Stimulated activated CD8-positive, alpha-beta memory T cell treated with anti-CD3 and anti-CD28 coated beads, Interleukin-2, amount 100 ng/mL, for 1 hour (primary cell): ENCODE measurements around the gene B3GALT5.

Experiments
- DNase-seq, 2 donors: peaks; one replicate each; pipeline ENCODE4 v3.0.0-alpha.2; 2020; ENCODE audit warnings: low read depth in 2 of 2

B3GALT5 gene

DNA sequence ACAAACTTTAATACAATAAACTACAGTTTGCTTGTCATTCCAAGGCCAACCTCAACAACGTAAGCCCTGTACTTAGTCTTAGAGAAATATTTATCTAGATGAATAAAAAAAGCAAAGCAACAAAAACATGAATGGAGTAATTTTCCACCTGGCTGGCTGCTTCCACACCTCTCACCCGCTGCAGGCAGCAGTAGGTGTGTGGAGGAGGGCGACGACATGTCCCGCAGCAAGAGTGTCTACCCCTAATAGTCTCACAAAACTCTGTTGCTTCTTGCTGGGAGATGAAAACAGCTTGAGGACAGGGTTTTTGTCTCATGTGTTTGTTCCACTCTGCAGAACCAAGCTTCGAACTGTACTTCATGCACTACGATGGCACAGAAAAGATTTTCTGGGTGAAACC is 83.5 kb downstream of the B3GALT5 start:
- no peak for DNase-seq

- DNase-seq: no peak
These were observed 83.9 kb downstream of the B3GALT5 start for GRCh38 chr21:39696618-39697017.

- DNase-seq: no peak
These were observed 87.6 kb downstream of the B3GALT5 start for GRCh38 chr21:39700318-39700717.

DNA sequence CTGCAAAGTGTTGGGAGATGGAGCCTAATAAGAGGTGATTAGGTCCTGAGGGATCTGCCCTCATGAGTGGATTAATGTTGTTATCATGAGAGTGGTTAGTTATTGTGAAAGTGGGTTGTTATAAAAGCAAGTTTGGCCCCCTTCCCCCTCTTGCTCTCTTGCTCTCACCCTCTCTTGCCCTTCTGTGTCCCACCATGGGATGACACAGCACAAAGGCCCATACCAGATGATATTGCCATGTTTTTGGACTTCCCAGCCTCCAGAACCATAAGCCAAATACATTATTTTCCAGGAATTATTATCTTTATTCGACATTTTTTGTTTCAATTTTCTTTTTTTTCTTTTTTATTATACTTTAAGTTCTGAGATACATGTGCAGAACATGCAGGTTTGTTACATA is 90.8 kb downstream of the B3GALT5 start:
- no peak for DNase-seq

DNA sequence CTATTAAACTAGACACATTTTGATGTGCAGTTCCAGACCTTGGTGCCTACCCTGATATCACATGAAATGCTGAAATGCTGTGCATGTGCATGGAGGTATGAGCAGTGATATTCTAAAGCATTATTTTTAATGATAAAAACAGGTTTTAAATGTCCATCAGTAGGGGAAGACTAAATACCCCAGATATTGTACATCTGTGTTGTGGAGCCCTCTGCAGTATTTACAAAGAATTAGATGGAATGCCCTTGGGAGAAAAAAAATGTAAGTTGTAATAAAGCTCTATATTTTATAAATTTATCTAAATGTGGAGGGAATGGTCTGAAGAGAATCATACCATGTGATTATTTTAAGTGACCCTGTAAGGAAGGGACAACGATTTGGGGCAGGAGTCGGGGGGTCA is 93.1 kb downstream of the B3GALT5 start:
- DNase-seq: no peak

DNA sequence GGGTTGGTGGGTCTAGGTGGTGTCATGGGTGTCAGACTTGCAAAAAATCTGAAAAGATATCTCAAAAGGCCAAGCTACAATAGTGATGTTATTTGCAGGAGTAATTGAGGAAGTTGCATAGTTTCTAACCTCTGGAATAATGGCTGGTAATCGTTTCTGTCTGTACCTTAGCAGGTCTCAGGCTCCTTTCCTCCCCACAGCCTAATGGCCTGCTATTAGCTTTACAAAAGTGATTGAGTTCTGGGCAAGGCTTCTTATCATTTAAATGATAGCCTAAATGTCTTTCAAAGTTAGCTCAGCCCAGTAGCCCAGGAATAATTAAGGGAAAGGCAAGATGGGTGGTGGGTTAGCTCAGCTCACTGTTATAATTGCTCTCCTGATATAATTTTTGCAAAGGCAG is 94.6 kb downstream of the B3GALT5 start:
- no peak for DNase-seq

DNA sequence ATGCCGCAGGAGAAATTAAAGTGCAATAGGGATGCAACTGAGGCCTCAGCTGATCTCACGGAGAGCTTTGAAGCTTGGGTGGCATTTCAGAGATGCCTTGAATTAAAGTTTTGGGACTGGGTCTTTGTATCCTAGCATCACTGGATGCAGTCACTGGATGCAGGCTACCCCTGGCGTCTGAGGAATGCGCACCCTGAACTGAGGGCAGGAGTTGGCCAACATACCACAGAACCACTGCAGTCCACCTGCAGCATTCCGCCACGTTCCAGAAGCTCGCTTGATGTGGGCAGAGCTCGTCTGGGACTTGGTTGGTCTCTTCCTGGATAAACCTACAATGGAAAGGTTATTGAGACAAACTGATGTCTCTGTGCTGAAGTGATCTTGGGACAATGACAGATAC is 98.1 kb downstream of the B3GALT5 start:
- no peak for DNase-seq

DNA sequence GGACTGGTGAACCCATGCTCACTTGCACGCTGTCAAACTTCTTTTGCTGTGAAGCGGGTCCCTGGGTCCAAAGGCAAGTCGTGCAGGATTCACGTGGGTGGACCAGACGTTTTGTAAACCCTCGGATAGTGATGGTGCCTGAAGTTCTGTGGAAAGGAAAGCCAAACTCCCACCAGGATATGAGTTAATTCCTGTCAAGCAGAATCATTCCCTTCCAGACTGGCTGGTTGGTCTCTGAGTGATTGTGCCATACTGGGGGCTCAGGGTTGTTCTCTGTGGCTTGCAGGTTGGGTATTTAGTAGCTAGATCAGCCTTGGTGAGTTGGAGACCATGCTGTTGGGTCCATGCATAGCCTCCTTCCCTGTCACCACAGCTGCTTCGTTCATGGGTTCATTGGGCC is 99.5 kb downstream of the B3GALT5 start:
- DNase-seq: no peak

- no peak for DNase-seq
These were observed 100.2 kb downstream of the B3GALT5 start for GRCh38 chr21:39712976-39713375.

DNA sequence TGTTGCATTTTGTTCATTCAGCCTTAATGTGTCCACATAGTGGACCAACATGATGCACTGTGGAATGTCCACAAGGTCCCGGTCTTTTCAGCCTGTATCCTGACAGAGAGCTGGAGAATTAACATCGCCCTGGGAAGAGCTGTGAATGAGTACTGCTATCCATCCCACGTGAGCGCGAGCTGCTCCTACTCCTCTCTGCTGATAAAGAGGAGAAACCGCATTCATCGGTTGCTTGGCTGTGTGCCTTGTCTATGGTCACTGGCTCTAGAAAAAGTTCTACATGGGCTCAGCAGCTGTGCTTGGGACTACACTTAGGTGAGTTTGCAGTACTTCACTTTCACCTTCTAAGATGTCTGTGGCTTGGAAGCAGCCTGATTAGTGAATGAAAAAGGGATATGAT is 101.2 kb downstream of the B3GALT5 start:
- no peak for DNase-seq

GRCh38 chr21:39714331-39714730 is 101.6 kb downstream of the B3GALT5 start:
- DNase-seq: no peak

DNA sequence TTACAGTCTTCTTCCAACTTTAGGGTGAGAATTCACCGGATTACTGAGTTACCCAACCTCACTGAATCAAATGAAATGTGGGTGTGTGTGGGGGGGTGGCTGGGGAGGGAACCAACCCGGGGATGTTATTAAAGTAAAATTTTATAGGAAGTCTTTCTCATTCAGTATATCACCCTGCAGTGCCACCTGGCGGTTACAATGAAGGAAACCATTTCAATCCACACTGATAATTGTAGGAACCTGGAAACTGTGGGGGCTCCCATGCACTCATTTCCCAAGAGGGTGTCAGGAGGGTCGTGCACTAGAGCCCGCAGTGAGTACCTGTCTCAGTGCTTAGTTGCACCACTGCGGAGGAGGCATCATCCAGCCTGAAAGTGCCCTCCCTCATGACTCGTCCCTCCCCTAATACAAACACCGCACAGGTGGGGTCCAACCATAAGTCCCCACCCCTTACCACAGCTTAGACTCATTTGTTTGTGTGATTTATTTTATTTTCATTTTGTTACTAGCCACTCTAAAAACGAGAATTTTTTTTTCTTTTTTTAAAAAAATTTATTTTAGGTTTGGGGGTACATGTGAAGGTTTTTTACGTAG is 103.2 kb downstream of the B3GALT5 start:
- no peak for DNase-seq

DNA sequence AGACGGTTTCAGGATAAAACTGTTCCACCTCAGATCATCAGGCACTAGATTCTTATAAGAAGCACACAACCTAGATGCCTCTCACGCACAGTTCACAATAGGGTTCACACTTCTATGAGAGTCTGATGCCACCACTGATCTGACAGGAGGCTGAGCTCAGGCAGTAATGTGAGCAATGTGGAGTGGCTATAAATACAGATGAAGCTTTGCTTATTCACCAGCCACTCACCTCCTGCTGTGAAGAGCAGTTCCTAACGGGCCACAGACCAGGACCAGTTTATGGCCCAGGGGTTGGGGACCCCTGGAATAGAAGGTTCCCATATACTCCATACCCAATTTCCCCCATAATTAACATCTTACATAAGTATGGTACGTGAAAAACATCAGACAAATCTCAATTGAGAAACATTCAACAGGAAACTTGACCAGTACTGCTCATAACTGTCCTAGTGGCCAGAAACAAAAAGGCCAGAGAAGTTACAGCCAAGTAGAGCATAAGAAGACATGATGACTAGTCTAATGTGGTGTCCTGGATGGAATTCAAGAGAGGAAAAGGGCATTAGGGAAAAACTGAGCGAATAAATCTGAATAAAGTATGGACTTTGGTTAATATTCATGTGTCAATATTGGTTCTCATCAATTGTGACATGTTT is 107.5 kb downstream of the B3GALT5 start:
- no peak for DNase-seq

DNA sequence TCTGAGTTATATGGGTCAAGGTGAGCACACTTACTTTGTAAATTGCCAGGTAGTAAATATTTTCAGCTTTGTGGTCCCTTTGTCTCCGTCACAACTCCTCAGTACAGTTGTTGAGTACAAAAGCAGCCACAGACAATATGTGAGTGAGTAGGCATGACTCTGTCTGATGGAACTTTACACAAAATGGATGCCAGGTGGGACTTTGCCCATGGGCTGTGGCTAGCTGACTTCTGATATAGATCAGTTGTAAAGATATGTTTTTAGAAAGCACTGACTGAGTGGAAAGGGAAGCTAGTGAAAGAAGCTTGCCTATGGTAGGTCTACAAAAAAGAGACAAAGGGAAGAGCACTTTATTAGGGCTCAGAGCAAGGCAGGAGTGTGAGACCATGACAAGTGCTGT is 109.1 kb downstream of the B3GALT5 start:
- DNase-seq: no peak
